Measurements from ENCODE around the gene PATE4.

The PATE4 gene

DNA sequence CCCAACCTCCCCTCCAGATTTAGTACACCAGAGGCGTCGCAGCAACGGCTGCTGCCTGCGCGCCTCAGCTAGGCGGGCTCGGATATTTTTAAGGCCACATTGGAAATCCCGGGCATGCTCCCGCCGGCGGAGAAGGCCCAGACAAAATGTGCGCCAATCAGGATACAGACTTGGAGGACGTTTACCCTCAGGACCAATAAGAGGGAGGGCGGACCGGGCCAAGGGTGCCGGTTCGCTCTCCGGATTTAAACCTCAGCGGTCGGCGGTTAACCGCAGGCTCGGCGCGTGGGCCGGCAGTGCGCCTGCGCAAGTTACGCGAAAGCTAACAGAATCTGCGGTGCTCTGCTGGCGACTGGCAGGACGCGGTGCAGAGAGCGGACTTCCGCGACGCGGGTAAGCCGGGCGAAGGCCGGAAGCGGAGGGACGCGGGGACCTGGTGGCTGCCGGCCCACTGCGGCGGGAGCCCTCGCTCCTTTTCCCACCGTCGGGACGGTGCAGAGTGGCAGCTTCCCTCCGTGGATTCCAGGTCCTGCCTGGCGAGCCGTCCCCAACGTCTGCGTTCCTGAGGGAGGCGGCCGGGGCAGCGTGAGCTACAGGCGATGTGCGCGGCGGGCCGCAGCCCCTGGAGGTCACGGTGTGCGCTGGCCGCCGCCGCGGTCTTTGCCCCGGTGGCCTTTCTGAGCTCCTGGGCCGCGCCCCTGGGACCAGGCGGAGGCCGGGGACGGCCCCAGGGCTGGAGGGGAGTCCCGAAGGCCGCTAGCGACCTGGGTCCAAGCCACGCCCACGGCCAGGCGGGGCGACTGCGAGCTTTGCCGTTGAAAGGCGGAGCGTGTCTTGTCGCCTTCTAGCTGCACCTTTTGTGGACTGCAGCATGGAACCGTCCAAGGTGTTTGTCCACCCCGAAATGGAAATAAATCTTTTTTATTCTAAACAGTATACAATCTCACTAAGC, 54.5 kb downstream of the PATE4 start, which contains the start of gene HYLS1:
TSS of gene HYLS1 (plus strand) at position 296 of the 952 bp plus-strand sequence. CDS start 11,701 bp downstream, outside the sequence.
- peak; percentile 96 for DNase-seq

Measured in CD4-positive, alpha-beta T cell treated with Interleukin-12 subunit alpha and Interleukin-12 subunit beta, for 1 hour (primary cell).